GM19023 (cell line): ENCODE results near the gene NEO1.

Experiments used
- ATAC-seq: cut with Tn5 transposase; IDR thresholded peaks from one replicate; pipeline ENCODE4 v1.9.1; 2021; ENCODE audit warnings: mild to moderate bottlenecking, moderate library complexity; ENCODE audit not compliant: unreplicated experiment

Gene NEO1

GRCh38 chr15:73341886-73342600, 289.8 kb downstream of the NEO1 start:
- no peak for ATAC-seq

DNA sequence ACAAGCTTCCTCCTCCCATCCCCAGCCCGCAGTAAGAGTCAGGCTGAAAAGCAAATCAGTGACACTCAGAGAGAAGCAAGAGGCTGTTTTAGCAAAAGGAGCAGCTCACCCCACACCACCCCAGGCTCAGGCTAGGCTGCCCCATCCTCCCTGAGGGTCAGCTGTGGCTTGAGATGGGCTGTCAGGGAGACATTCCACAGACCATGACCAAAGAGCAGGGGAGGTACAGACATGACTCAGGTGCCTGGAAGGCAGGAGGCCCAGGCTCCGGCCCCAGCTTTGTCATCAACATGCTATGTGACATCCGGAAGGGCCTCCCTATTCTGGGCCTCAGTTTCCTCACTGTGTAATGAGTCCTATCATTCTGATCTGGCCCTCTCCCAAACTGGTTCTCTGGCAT, 291.8 kb downstream of the NEO1 start:
- ATAC-seq, result no peak

DNA sequence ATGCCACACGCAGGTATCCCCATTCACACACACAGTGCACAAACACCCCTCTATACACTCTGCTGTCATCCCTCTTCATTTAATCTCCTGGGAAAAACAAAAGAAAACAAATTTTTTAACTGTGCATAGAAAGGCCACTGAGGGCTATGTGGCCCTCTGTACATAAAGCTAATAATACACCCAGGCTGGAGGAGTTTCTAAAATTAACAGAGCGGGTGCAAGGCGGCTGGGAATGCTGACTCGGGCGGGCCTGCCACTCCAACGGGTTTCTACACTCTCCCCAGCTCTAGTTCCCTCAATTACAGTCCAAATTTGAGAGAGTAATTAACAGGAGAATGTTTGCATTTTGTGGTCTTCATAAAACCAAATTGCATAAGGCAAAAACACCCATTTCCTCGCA, 293.4 kb downstream of the NEO1 start:
- no peak for ATAC-seq

DNA sequence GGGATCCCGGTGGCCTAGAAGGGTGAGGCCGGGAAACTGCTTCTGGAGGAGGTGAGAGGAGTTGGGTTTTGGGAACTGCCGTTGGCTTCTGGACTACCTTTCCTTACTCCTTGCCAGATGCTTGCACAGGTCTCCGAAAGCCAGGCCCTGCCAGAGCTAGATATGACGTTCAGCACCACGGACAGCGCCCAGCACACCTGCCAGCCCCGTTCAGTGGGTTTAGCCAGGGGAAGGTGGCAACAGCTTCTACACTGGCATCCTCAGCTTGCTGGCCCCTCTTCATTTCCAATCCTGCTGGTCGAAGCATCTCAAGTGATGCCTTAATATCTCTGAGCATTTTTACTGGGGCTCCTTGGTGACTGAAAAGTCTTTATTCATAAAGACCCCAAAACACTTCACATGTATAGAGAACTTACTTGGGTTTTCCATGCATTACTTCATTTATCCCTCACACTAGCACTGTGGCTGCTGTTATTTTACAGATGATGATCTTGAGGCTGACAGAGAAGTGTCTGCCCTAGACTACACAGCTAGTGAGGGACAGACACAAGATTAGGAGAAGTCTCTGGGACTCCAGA, 294.6 kb downstream of the NEO1 start:
- no peak for ATAC-seq

GRCh38 chr15:73349191-73349590, 296.9 kb downstream of the NEO1 start:
- ATAC-seq, result no peak

DNA sequence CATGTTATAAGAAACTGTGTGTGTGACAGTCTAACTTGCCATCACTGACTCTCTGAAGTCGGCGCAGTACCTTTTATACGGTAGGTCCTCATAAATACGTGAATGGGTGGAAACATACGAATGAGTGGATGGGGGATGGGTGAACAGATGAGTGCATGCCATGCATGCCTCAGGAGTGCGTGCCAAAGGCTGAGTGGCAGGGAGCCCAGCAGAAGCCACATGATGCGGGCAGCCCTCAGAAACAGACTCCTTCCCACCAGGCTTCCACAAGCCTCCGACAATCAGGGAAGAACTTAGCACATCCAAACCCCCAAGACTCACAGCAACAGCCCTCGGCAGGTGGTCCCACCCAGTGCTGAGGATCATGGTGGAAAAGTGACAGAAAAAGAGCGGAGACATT, 299.8 kb downstream of the NEO1 start:
- no peak for ATAC-seq

- no peak for ATAC-seq
These were observed 301.5 kb downstream of the NEO1 start for GRCh38 chr15:73353734-73354133.

- no peak for ATAC-seq
These were observed 302.0 kb downstream of the NEO1 start for GRCh38 chr15:73354241-73354640.
